CD14-positive monocyte (primary cell): ENCODE measurements around the gene MRE11. TPM values are rescaled to one million over a fixed set of nuclear protein-coding genes. Genes with fewer than 3 reads are reported as not detected.

ENCODE experiments used
- DNase-seq, 3 donors: peaks; one replicate each; pipeline ENCODE4 v3.0.0-alpha.2; 2011 to 2022
- H2AFZ ChIP-seq: 2 replicates; pipeline ENCODE4 v1.6.0; 2012; ENCODE audit warnings: mild to moderate bottlenecking, low read depth, low read length, inconsistent platforms; ENCODE audit not compliant: insufficient read depth, poor library complexity, severe bottlenecking
- H3K27ac ChIP-seq, 2 donors: 1 replicate in 1 of 2; 2 replicates in 1 of 2; pipeline ENCODE4 v1.5.1; 2012 to 2013; ENCODE audit warnings: low read length in 2 of 2, control low read depth in 1 of 2, inconsistent platforms in 1 of 2, low read depth in 1 of 2, mild to moderate bottlenecking in 1 of 2
- H3K27me3 ChIP-seq, 2 donors: one replicate each; pipeline versions ENCODE4 v1.6.0 to v1.6.1; 2011 to 2013; ENCODE audit warnings: low read length in 2 of 2; ENCODE audit not compliant: control insufficient read depth in 2 of 2, insufficient read depth in 2 of 2
- H3K36me3 ChIP-seq, 2 donors: replicated peaks in 1 of 2; 1 replicate in 1 of 2; 2 replicates in 1 of 2; pipeline versions ENCODE4 v1.5.1 to v1.6.1; 2012 to 2013; ENCODE audit warnings: low read length in 2 of 2, control low read depth in 1 of 2, inconsistent platforms in 1 of 2, mild to moderate bottlenecking in 1 of 2; ENCODE audit not compliant: insufficient read depth in 2 of 2, control insufficient read depth in 1 of 2
- H3K4me1 ChIP-seq, 2 donors: 1 replicate in 1 of 2; 2 replicates in 1 of 2; pipeline versions ENCODE4 v1.5.1 to v1.6.1; 2012 to 2013; ENCODE audit warnings: low read length in 2 of 2, control low read depth in 1 of 2, inconsistent platforms in 1 of 2, mild to moderate bottlenecking in 1 of 2, moderate library complexity in 1 of 2; ENCODE audit not compliant: insufficient read depth in 2 of 2, control insufficient read depth in 1 of 2
- H3K4me2 ChIP-seq: replicated peaks from 2 replicates; pipeline ENCODE3; 2012; ENCODE audit warnings: low read length, moderate library complexity, mild to moderate bottlenecking; ENCODE audit not compliant: poor library complexity, severe bottlenecking; ENCODE audit errors: extremely low read depth
- H3K4me3 ChIP-seq, 3 experiments: fragments of 200-600 bp in 1 of 3; sonication (generic) in 1 of 3; replicated peaks in 1 of 3; 1 replicate in 2 of 3; 2 replicates in 1 of 3; pipeline ENCODE4 v1.5.1; 2011 to 2013; ENCODE audit warnings: low read length in 3 of 3, mild to moderate bottlenecking in 3 of 3, control low read depth in 2 of 3, low read depth in 2 of 3, inconsistent platforms in 1 of 3, moderate library complexity in 1 of 3
- H3K79me2 ChIP-seq: 2 replicates; pipeline ENCODE4 v1.6.0; 2012; ENCODE audit warnings: mild to moderate bottlenecking, control low read depth, inconsistent platforms, low read length, moderate library complexity; ENCODE audit not compliant: insufficient read depth
- H3K9ac ChIP-seq: 2 replicates; pipeline ENCODE4 v1.6.0; 2017; ENCODE audit warnings: low read length, mild to moderate bottlenecking; ENCODE audit not compliant: insufficient read depth, poor library complexity, severe bottlenecking
- H3K9me3 ChIP-seq, 2 donors: replicated peaks in 1 of 2; 1 replicate in 1 of 2; 2 replicates in 1 of 2; pipeline versions ENCODE4 v1.5.1 to v1.6.1; 2012 to 2013; ENCODE audit warnings: low read length in 2 of 2, control low read depth in 1 of 2; ENCODE audit not compliant: control insufficient read depth in 1 of 2, insufficient read depth in 1 of 2
- H4K20me1 ChIP-seq: 2 replicates; pipeline ENCODE4 v1.6.0; 2012; ENCODE audit warnings: mild to moderate bottlenecking, low read length, control low read depth, moderate library complexity; ENCODE audit not compliant: insufficient read depth
- H3K27ac Mint-ChIP-seq, 7 donors: one replicate each; pipeline ENCODE4 v1.8.0; 2020; ENCODE audit warnings: mild to moderate bottlenecking in 7 of 7, mixed read lengths in 7 of 7, moderate library complexity in 6 of 7, inconsistent platforms in 2 of 7
- H3K27me3 Mint-ChIP-seq, 3 donors: one replicate each; pipeline ENCODE4 v1.8.0; 2021 to 2022; ENCODE audit warnings: low read depth in 3 of 3, mild to moderate bottlenecking in 3 of 3, mixed read lengths in 3 of 3, moderate library complexity in 3 of 3, inconsistent platforms in 1 of 3
- H3K36me3 Mint-ChIP-seq, 2 donors: one replicate each; pipeline ENCODE4 v1.8.0; 2020; ENCODE audit warnings: mixed read lengths in 2 of 2, inconsistent platforms in 1 of 2, mild to moderate bottlenecking in 1 of 2
- H3K4me1 Mint-ChIP-seq: one replicate; pipeline ENCODE4 v1.8.0; 2020; ENCODE audit warnings: mild to moderate bottlenecking, mixed read lengths
- H3K4me3 Mint-ChIP-seq, 2 donors: one replicate each; pipeline ENCODE4 v1.8.0; 2020; ENCODE audit warnings: mild to moderate bottlenecking in 2 of 2, mixed read lengths in 2 of 2, moderate library complexity in 1 of 2
- H3K9me3 Mint-ChIP-seq, 7 donors: one replicate each; pipeline ENCODE4 v1.8.0; 2020 to 2022; ENCODE audit warnings: mixed read lengths in 7 of 7, mild to moderate bottlenecking in 6 of 7, moderate library complexity in 6 of 7, inconsistent platforms in 2 of 7
- CTCF ChIP-seq: fragments of 200-600 bp; IDR thresholded peaks from one replicate; pipeline ENCODE4 v1.8.0; 2022; ENCODE audit warnings: antibody characterized with exemption, mild to moderate bottlenecking
- WGBS: methylation state at CpG from one replicate; pipeline ENCODE4 v1.1.5; 2013; ENCODE audit warnings: missing lambda C conversion rate; ENCODE audit not compliant: insufficient coverage; 5-methylcytosine and 5-hydroxymethylcytosine counted together
- intact Hi-C, 2 donors: fragments of 100-400 bp; cut with micrococcal nuclease; formaldehyde crosslinking; loops; one replicate each; pipeline versions ENCODE4 v1.15.0 to v1.15.1; 2023
- polyA plus RNA-seq, 3 donors: library from polyadenylated mRNA; depleted of rRNA in 1 of 3; unstranded in 2 of 3; stranded (reverse) in 1 of 3; fragments of 300-500 nt in 2 of 3; fragments of >200 nt in 1 of 3; fragmentation: Illumina TruSeq in 2 of 3; gene quantifications; 1 replicate in 2 of 3; 2 replicates in 1 of 3; pipeline ENCODE4 v1.2.3, GENCODE V29; 2012 to 2021

Gene MRE11
- polyA plus RNA-seq, 3 donors, result 7.8 to 12.1 (median 10.5) TPM

- no peak overlapping the region for H3K27ac ChIP-seq
- H3K4me3 ChIP-seq, result no peak overlapping the region
- peak; percentile 33 to 58 (median 45) for DNase-seq
- H3K9ac ChIP-seq, result no peak overlapping the region
- H3K27me3 ChIP-seq, result no peaks in the 10 kb centered on the region
- H3K79me2 ChIP-seq, result no peaks in the 10 kb centered on the region
- WGBS, result no CpG with 5 or more reads among the region's 3 CpGs
- intact Hi-C loops, result loop anchor here (5.0 to 10.0 kb wide), 4 partner anchors 177 to 322 kb away; no protein-coding TSS in a partner anchor
- peak; percentile 82 for TF ChIP-seq CTCF
- no peak overlapping the region for H3K4me2 ChIP-seq
- H3K36me3 ChIP-seq, result peaks cover 11 to 23% of the 10 kb centered on the region in 2 donors
- Mint-ChIP-seq H3K4me3 (no peak overlapping the region), H3K27ac (no peak overlapping the region), H3K27me3 (peaks cover 0 to 3% (median 0%) of the 10 kb centered on the region in 3 donors), H3K36me3 (peaks cover 20% of the 10 kb centered on the region in 2 donors), H3K4me1 (peaks cover 9% of the 10 kb centered on the region), H3K9me3 (no peaks in the 10 kb centered on the region)
- no peaks in the 10 kb centered on the region for H4K20me1 ChIP-seq
- no peaks in the 10 kb centered on the region for H3K9me3 ChIP-seq
- H3K4me1 ChIP-seq, result peaks cover 3 to 8% of the 10 kb centered on the region in 2 donors
- no peak overlapping the region for H2AFZ ChIP-seq
Measured at GRCh38 chr11:94504689-94505293, 11.1 kb upstream of the MRE11 start.

- Mint-ChIP-seq H3K4me1 (no peaks in the 10 kb centered on the region), H3K27me3 (no peaks in the 10 kb centered on the region), H3K4me3 (no peak overlapping the region), H3K27ac (no peak overlapping the region), H3K9me3 (no peaks in the 10 kb centered on the region), H3K36me3 (peaks cover 49 to 51% of the 10 kb centered on the region in 2 donors)
- Histone ChIP-seq H3K79me2 (no peaks in the 10 kb centered on the region), H3K4me3 (no peak overlapping the region), H2AFZ (no peak overlapping the region), H3K36me3 (peaks cover 44 to 56% of the 10 kb centered on the region in 2 donors), H3K9ac (no peak overlapping the region), H3K4me2 (no peak overlapping the region), H3K9me3 (no peaks in the 10 kb centered on the region), H3K27ac (no peak overlapping the region), H4K20me1 (no peaks in the 10 kb centered on the region), H3K27me3 (no peaks in the 10 kb centered on the region), H3K4me1 (no peaks in the 10 kb centered on the region)
- intact Hi-C loops, result loop anchor here (5.0 to 10.0 kb wide), 3 partner anchors 177 to 319 kb away; no protein-coding TSS in a partner anchor
- no CpG with 5 or more reads among the region's 2 CpGs for WGBS
- DNase-seq, result no peak
- no peak for TF ChIP-seq CTCF
Measured at GRCh38 chr11:94501522-94501921, 7.9 kb upstream of the MRE11 start.
